ENCODE results near the gene ANKRD36.
"Not testable (repeated sequence)": the region's sequence is repeated elsewhere in the genome, so short reads cannot be mapped to it uniquely, and the experiment has no call there.

- not testable (repeated sequence) for TF ChIP-seq POLR2A (IDR thresholded peaks at IDR 0.05; ENCODE audit: low read length); GATA1 (IDR thresholded peaks at IDR 0.05; ENCODE audit: low read depth, low read length)
Measured at GRCh38 chr2:97085093-97085492, 27.9 kb upstream of the ANKRD36 start.
